ENCODE results near the gene ROGDI. TPM values are rescaled to one million over a fixed set of nuclear protein-coding genes. Genes with fewer than 3 reads are reported as not detected.

Gene ROGDI
- total RNA-seq, 4 donors from 2014 or later = 26.3 to 50.1 (median 38.0) TPM

DNA sequence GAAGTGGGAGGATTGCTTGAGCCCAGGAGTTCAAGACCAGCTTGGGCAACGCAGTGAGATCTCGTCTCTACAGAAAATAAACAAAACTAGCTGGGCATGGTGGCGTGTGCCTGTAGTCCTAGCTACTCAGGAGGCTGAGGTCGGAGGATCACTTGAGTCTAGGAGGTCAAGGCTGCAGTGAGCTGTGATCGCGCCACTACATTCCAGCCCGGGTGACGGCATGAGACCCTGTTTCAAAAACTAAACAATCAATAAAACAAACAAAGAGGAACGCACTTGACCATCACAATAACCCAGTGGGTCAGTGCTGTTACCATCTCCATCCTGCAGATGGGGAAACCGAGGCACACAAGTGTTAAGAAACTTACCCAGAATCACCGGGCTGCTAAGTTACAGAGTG, 49.2 kb downstream of the ROGDI start:
- Histone ChIP-seq H3K4me3 (no peak overlapping the region), H3K27ac (no peak overlapping the region), H3K27me3 (no peaks in the 10 kb centered on the region), H3K36me3 (peaks cover 0 to 71% (median 0%) of the 10 kb centered on the region in 3 donors), H3K9me3 (no peaks in the 10 kb centered on the region), H3K4me1 (no peaks in the 10 kb centered on the region)
- TF ChIP-seq, protein P1, sequence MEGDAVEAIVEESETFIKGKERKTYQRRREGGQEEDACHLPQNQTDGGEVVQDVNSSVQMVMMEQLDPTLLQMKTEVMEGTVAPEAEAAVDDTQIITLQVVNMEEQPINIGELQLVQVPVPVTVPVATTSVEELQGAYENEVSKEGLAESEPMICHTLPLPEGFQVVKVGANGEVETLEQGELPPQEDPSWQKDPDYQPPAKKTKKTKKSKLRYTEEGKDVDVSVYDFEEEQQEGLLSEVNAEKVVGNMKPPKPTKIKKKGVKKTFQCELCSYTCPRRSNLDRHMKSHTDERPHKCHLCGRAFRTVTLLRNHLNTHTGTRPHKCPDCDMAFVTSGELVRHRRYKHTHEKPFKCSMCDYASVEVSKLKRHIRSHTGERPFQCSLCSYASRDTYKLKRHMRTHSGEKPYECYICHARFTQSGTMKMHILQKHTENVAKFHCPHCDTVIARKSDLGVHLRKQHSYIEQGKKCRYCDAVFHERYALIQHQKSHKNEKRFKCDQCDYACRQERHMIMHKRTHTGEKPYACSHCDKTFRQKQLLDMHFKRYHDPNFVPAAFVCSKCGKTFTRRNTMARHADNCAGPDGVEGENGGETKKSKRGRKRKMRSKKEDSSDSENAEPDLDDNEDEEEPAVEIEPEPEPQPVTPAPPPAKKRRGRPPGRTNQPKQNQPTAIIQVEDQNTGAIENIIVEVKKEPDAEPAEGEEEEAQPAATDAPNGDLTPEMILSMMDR (IDR thresholded peaks at IDR 0.05) = no peak
- TF ChIP-seq POLR2A (IDR thresholded peaks at IDR 0.05) = no peak
- DNase-seq = no peak

DNA sequence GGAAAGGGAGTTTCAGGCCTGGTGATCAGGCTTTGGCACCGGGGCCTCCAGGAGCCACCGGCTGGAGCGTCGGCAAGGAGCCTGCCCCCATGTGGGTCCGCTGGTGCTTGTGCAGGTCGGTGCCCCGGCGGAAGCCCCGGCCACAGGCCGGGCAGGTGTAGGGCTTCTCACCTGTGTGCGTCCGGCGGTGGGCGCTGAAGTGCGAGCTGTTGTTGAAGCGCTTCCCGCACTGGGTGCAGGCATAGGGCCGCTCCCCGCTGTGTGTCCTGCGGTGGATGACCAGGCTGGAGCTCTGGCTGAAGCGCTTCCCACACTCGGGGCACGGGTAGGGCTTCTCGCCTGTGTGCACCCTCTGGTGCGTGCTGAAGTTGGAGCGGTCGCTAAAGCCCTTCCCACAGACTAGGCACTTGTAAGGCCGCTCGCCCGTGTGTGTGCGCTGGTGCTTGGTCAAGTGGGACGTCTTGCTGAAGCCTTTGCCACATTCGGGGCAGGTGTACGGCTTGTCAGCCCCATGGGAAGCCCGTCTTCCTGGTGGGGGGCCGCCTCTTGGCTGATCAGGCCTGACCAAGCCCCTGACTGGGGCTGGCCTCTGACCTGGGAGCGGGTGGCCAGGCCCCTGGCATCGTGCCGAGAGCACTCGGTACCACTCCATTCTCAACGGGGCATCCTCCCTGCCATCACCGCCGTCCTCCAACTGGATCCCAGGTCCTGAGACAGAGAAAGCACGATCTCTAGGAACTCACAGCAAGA, 49.9 kb downstream of the ROGDI start:
- H3K27ac ChIP-seq = no peak overlapping the region
- no peaks in the 10 kb centered on the region for H3K27me3 ChIP-seq
- H3K4me3 ChIP-seq = no peak overlapping the region
- peaks cover 0 to 4% (median 0%) of the 10 kb centered on the region in 4 donors for H3K4me1 ChIP-seq
- DNase-seq = no peak
- H3K36me3 ChIP-seq = peaks cover 0 to 66% (median 0%) of the 10 kb centered on the region in 3 donors
- no peaks in the 10 kb centered on the region for H3K9me3 ChIP-seq
- TF ChIP-seq, protein P1 (IDR thresholded peaks at IDR 0.05) = no peak
- no peak for TF ChIP-seq POLR2A (IDR thresholded peaks at IDR 0.05)

DNA sequence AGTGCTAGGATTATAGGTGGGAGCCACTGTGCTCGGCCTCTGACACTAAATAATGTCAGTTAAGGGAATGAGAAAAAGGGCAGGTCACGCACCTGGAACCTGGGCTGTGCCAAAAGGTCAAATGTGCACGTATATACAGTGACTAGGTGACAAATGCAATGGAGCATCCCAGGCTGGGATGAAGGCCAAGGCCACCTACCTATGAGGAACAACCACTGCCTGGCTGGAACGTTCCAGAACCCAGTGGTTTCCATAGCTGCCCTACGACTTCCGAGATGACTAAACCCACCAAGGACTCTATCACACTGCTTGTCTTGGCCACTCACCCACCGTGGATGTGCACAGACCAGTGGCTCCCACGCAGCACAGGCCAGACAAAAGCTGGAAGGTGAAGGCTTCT, 51.5 kb downstream of the ROGDI start:
- no peak overlapping the region for H3K27ac ChIP-seq
- H3K4me3 ChIP-seq = no peak overlapping the region
- peaks cover 0 to 9% (median 0%) of the 10 kb centered on the region in 4 donors for H3K4me1 ChIP-seq
- no peaks in the 10 kb centered on the region for H3K27me3 ChIP-seq
- TF ChIP-seq POLR2A (IDR thresholded peaks at IDR 0.05) = no peak
- peaks cover 0 to 50% (median 0%) of the 10 kb centered on the region in 3 donors for H3K36me3 ChIP-seq
- no peaks in the 10 kb centered on the region for H3K9me3 ChIP-seq
- no peak for DNase-seq

DNA sequence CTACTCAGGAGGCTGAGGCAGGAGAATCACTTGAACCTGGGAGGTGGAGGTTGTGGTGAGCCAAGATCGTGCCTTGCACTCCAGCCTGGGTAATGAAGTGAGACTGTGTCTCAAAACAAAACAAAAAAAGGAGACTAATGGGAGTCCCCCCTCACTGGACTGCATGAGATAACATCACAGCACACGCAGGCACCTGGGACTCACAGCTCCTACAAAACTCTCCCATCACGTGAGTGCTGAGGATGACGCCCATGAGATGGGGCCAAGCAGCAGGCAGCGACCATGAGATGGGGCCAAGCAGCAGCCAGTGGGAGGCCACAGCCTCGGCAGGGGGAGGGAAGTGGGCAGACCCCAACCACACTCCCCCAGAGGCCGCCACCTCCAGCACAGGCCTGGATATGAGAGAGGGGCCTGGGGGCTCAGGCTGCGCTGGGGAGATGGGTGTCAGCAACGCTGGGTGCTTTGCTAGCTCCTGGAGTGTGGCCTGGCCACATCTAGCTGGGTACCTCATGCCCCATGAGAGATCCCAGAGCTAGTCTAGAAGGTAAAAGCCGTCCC, 52.7 kb downstream of the ROGDI start:
- peaks cover 0 to 39% (median 0%) of the 10 kb centered on the region in 3 donors for H3K36me3 ChIP-seq
- no peak overlapping the region for H3K27ac ChIP-seq
- no peak for TF ChIP-seq POLR2A (IDR thresholded peaks at IDR 0.05)
- TF ChIP-seq, protein P1 (IDR thresholded peaks at IDR 0.05) = no peak
- H3K9me3 ChIP-seq = no peaks in the 10 kb centered on the region
- H3K4me3 ChIP-seq = no peak overlapping the region
- peaks cover 0 to 9% (median 0%) of the 10 kb centered on the region in 4 donors for H3K4me1 ChIP-seq
- no peaks in the 10 kb centered on the region for H3K27me3 ChIP-seq
- DNase-seq = no peak

DNA sequence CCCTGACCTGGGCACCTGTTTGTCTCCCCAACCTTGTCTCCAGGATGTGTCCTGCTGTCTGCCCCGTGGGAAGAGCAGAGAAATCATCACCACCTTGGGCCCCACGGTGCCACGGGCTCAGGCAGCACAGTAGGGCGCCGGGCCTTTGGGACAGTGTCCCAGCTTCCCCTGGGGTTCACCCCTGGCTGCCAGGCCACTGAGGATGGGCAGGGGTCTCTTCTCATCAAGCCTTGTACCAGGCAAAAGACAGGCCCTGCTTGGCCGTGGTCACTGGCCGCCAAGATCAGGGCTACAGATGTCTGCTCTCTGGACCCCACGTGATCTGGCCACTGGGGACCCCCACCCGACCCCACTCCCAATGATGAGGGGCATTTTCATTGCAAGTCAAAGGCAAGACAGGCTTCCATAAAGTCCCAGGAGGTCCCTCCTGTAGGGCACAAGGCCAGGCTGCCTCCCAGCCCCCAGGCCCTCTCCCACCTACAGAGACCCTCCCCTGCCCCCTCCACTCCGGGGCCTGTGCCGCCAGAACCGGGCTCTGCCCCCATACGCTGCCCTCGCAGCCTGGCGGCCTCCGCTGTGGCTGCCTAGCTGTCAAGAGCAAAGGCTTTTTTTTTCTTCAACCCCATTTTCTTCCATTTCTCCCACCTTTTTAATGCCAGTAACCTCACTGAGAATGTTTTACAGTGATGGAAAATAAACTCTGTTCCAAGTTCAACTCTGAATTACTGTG, 53.6 kb downstream of the ROGDI start:
- H3K36me3 ChIP-seq = peaks cover 0 to 32% (median 0%) of the 10 kb centered on the region in 3 donors
- H3K27ac ChIP-seq = no peak overlapping the region
- peaks cover 0 to 9% (median 0%) of the 10 kb centered on the region in 4 donors for H3K4me1 ChIP-seq
- no peak overlapping the region for H3K4me3 ChIP-seq
- no peak for DNase-seq
- no peaks in the 10 kb centered on the region for H3K9me3 ChIP-seq
- TF ChIP-seq POLR2A (IDR thresholded peaks at IDR 0.05) = no peak
- TF ChIP-seq, protein P1 (IDR thresholded peaks at IDR 0.05) = no peak
- no peaks in the 10 kb centered on the region for H3K27me3 ChIP-seq
